HG03108 (cell line): Measurements from ENCODE around the gene APOBEC3H.

Source experiments
- ATAC-seq: cut with Tn5 transposase; IDR thresholded peaks from one replicate; pipeline ENCODE4 v1.9.1; 2021; ENCODE audit warnings: moderate library complexity; ENCODE audit not compliant: unreplicated experiment

Gene APOBEC3H

GRCh38 chr22:39153220-39153717 is 56.2 kb downstream of the APOBEC3H start:
- no peak for ATAC-seq
